D341Med (cell line): Measurements from ENCODE around the gene ADAM12.

Source experiments
- DNase-seq: peaks from one replicate; pipeline ENCODE4 v3.0.0; 2012; ENCODE audit warnings: low spot score

Gene ADAM12, protein sequence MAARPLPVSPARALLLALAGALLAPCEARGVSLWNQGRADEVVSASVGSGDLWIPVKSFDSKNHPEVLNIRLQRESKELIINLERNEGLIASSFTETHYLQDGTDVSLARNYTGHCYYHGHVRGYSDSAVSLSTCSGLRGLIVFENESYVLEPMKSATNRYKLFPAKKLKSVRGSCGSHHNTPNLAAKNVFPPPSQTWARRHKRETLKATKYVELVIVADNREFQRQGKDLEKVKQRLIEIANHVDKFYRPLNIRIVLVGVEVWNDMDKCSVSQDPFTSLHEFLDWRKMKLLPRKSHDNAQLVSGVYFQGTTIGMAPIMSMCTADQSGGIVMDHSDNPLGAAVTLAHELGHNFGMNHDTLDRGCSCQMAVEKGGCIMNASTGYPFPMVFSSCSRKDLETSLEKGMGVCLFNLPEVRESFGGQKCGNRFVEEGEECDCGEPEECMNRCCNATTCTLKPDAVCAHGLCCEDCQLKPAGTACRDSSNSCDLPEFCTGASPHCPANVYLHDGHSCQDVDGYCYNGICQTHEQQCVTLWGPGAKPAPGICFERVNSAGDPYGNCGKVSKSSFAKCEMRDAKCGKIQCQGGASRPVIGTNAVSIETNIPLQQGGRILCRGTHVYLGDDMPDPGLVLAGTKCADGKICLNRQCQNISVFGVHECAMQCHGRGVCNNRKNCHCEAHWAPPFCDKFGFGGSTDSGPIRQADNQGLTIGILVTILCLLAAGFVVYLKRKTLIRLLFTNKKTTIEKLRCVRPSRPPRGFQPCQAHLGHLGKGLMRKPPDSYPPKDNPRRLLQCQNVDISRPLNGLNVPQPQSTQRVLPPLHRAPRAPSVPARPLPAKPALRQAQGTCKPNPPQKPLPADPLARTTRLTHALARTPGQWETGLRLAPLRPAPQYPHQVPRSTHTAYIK

DNA sequence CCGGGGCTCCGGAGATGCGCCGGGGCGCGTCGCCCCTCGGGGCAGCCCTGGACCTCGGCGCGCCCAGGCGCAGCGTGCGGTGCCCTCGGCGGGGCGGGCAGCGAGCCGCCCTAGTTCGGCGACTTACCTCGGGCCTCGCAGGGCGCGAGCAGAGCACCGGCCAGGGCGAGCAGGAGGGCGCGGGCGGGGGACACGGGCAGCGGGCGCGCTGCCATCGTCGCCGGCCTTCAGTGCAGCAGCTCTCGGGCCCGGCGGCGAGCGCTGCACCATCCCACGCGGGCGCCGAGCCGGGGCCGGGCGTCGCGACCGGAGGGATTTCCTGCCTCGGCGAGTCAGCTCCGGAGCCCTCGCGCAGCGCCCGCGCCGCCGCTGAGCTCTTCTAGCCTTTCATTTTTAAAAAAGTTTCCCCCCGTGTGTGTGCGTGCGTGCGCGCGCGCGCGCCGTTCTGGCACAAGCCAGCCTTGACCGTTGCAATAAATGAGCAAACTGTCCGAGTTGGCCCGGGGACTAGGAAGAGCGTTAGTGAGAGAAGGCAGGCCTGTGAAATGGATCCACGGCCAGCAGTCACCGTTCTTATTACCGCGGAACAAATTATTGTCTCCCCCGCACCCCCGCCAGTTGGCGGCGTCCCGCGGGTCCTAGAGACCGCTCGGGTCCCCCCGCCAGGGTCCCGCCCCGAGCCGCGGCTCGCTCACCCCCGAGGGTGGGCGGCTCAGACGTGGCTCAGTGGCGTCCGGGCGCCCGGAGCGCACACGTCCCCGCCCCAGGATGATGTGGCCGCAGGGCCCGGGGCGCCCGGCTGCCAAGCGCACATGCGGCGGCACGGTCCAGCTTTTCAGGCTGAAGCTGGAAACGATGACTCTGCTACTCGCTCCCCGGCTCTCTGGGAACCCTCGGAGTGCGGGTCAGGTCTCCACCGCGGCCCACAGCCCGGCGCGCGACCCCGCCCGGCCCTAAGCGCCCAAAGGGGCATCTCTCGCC is at the start of gene ADAM12:
TSS of gene ADAM12 (minus strand) at position 547 of the 981 bp plus-strand sequence. CDS start at position 215, 332 bp downstream.
- DNase-seq: no peak

DNA sequence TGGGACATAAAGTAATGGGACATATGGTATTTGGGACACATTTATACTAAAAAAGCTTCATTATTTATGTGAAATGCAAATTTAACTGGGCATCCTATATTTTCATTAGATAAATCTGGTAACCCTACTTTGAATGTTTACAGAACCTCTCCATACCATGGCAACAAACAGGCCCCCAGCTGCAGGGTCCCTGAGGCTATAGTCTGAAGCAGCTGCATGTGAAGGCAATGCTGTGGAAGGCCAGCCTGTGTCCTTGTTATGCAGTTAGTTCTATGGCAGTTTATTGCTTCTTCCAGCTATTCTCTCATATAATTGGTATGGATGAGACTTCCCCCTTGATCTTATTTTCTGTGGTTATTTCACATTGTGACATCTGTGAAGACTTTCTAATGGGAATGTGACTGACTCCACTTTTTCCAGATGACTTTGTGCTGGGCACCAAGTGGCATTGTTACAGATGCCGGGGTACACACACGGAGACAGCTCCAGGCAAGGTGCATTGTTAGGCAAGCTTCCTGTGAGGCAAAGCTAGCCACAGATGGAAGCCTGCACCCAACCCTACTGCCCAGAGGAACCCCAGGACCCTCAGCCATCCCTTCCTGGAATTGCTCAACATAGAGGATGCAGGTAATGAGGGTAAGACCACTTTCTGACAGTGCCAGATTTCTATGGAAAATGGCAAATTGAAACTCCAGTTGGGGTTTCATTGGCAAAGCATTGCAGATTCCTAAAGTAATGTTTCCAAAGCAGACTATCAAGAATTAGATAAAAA is 49.5 kb upstream of the ADAM12 start:
- no peak for DNase-seq

DNA sequence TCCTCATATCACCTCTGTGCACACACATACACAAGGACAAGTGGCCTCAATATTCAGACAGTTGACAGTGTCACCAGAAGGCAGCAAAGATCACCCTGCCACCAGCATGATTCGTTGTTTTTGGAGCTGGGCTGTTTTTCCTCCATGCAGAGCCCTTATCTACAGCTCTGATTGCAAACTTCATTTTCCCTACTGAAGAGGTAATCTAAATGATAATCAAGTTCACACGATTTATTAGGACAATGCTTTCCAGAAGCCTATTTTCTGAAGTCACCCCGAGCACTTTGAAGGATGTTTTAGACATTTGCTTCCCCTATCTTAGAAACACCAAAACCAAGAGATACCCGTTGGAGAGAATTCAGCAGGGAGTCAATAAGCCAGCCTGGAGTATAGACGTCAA is 46.0 kb upstream of the ADAM12 start:
- no peak for DNase-seq

DNA sequence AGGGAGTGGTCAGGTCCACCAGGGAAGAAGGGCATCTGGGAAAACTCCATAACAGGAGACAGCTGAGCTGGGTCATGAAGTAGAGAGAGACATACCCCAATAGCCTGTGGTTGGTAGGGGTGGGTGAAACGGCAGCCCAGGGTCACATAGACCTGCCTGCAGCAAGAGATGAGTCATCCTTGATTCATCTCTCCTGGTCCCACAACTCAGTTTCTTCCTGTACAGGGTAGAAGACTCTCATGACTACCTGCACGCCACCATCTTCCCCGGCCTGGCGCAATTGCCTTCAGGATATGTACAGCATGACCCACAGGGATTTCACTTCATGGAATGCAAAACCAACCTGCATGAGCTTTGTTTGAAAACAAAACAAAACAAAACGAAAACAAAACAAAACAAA is 45.1 kb upstream of the ADAM12 start:
- DNase-seq: no peak

DNA sequence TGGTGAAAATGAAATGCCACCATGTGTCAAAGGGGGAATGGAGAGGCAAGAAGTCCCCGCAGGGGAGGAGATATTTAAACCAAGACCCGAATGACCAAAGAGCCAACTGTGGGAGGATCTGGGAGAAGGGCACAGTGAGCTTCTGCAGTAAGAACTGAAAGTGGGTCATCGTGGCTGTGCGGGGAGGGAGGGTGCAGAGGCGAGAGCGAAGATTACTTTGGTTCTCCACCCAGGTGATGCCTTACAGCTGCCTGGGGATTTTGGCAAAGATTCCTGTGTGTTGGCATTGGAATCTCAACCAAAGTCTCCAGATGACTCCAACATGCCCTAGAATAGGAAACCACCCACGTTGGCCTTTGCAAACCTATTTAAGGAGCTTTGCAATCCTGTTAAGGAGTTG is 44.2 kb upstream of the ADAM12 start:
- DNase-seq: no peak

DNA sequence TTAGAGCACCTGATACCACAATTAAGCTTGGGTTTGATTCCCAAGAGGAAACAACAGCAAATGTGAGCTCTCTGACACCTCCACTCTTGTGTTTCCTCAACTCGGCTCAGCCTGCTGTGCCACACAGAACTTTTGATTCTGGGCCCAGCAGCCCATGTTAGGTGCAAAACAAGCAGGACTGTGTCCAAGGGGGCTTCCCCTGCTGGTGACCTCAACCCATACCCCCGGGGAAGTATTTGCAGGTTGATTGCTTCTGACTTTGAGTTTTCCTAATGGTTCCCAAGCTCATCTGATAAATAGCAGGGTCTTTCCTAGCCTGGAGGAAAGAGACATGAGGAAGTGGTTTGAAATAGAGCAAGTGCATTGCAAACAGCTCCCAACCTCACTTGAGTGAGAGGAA is 43.5 kb upstream of the ADAM12 start:
- DNase-seq: no peak

DNA sequence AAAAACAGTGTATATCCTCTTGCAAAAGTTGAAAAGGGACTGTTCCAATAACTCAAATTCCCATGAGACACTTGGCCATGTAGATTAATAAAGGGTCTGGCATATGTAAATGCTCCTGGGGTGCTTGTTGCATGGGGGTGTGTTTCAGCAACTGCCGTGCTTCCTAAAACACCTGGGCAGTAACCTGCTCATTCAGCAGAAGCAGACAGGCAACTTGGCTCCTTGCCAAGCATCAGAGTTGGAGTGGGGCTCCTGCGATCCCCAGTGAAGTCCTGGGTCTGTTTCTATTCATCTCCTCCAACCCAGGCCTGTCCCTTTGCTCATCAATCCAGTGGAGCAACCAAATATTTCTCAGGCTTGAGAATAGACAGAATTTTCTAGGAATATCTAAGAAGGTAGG is 42.2 kb upstream of the ADAM12 start:
- no peak for DNase-seq

DNA sequence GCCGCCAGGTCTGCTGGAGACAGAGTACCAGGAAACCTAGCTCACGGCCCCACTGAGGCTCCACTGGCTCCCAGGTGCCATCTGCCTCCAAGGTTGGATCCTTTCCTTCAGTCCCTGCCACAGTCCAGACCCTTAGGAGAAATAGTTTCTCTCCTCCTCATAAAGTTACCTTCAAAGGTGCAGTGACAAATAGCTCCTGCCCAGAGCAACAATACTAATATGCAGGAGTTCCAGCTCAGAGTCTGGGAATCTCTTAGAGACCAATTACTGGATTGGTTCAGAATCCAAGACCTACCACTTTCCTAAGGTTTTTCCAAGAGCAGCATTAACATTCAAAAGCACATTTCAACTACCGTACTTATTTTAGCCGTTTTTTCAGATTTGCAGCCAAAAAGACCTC is 41.0 kb upstream of the ADAM12 start:
- no peak for DNase-seq

DNA sequence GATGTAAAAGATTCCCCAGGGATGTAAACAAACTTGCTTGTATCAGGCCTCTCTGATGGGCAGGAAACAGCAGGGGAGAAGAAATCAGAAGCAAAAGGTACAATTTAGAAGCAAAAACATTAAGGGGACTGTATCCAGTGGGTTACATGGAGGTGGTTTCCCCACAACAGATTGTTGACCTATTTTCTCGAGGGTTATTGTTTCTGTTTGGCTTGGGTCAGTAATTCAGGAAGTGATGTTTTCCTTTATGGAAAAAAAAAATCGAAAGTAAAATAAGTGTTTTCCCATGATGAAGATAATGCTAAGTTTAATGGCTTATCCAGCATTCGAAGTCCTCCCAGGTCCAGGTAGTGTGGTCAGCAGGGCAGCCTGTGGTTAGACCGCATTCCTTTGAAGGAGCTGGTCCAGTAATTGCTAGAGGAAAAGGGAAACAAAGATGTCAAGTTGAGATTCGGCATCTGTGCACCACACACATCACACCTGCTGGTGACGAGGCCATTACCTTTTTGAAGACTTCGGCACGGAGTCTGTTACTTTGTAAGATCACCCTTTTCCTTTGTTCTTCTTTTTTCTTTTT is 37.3 kb upstream of the ADAM12 start:
- DNase-seq: no peak

DNA sequence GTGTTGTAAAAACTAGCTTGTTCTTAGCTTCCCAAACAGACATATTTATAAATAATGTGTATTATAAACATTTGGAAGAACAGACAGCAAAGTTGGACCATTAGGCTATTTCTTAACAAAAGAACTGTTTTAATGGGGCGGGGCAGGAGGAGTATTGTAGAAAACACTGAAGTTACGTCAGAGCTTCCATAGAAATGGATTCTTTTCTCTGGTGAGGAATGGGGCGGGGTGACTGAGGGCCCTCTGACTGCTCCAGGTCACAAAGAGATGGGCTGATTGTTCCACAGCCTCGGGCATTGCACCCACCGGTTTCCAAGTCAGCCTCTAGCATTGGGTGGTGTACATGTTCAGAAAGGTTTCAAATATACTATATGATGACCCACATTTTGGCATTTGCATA is 36.8 kb upstream of the ADAM12 start:
- DNase-seq: no peak

DNA sequence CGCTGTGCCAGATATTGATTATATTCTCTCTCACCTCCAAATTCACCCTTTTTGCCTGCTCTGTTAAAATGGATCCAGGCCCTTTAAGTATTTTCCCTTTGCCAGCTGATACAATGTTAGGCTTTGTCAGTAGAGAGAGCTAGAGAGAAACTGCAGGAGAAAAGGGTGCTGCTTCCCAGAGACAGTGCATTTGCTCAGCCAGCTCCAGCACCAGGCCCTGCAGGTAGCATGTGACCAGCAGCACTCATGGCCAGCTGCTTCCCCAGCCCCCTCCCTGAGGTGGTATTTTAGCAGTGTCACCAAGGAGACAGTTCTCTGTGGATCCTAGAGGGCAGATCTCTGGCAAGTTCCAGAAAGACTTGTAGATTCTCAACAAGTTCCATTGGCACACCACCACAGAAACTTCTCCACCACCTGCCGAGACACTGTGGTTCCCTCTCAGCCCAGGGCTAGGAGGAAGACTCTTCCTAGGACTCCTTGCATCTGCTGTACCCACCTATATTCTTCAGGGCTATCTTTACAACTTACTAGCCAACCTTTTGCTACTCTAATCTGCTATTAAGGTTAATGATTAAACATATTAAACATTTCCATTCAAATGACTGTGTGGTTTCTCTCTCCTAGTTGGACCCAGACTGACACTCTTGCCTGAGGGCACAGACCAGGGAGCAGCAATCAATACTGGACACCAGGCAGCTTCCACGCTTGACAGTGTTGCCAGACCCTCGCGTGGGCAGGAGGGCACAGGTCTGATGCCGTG is 35.6 kb upstream of the ADAM12 start:
- no peak for DNase-seq

DNA sequence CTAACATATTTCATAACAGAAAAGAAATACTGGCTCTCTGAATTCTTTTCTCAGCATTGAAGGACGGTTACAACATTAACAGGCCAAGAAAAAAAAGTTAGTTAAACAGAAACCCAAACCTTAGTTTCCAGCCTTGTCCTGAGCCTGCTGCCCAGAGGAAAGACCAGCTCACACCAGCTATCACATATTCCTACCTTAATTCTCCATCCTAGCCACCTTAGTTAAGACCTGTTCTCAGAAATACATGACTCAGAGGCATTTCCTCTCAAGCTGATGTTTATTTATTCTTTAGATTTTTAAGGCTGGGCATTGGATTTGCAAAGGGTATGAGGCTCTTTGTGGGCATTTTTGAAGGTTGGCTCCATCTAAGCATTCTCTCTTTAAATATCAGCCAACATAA is 34.3 kb upstream of the ADAM12 start:
- no peak for DNase-seq

DNA sequence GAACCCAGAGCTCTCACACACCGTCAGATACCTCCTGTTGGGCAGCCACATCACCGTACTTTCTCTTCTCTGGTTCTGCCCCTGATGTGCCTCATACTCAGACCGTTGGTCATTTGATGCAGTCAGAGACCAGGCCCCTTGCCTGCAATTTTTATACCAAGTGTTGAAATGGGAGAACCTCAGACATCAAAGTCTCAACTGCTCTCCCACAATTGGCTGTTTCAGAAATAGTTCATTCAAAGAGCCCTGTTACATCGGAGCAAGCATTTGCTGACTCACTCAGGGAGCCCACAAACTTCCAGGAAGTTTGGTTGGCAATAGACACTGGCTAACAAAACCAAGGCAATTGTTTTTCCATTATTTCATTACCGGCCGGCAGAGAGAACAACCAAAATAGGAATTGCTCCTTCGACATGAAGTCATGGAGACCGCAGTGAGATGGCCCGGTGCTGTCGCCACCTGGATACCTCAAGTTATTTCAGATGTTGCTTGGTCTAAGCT is 33.5 kb upstream of the ADAM12 start:
- no peak for DNase-seq

DNA sequence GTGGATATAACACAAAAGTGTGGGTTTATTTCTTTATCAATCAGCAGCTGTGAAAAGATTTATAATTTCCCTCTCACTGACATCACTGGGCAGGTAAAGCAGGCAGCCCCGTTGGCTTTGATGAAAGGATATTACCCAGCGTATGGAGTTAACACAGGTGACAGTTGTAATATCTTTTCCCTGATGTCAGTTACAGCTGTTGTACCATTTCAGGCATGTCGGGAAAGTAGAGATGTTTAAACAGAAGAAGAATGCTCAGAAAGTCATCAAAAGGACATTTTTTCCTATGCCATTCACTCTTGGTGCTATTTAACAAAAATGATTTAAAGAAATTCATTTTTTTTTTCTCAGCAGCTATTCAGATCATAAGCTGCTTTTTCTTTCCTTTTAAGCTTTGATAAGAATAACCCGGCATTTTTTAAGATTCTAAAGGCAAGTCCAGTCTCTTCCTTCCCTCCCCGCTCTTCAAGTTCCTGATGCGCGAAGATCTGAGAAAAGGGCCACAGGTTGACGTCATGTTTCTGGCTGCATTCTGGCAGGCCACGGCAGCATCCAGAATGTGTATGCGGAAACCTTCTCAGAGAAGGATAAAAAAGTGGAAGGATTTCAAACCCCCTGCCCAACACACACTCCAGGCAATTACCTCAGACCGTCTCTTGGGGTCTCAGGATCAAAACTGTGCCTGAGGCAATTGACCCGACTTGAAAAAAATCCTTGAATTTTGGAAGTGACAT is 32.5 kb upstream of the ADAM12 start:
- no peak for DNase-seq

DNA sequence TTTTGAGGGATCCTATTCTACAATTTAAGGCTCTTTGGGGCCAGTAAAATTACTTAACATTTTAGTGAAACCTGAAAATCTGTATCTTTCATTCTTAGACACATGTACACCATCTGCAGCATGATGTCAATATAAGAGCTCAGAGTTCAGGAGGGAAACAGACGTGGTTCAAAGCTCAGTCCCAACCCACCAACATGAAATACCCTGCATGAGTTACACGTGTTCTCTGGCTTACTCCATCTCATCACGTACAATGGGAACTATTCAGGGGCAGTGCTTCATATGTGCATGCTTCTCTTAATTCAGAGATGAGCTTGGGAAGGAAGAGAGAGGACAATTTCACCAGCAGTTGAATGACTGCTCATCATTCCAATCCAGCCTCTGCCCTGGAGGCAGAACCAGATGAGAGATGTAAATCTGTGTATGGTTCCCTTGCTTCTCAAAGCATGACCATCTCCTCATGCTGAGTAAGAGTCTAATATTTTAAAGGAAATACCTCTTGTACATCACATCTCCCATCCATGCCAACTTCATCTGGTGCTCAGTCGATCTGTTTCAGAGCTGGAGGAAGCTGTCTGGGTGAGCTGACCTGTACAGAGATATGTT is 29.0 kb upstream of the ADAM12 start:
- no peak for DNase-seq

DNA sequence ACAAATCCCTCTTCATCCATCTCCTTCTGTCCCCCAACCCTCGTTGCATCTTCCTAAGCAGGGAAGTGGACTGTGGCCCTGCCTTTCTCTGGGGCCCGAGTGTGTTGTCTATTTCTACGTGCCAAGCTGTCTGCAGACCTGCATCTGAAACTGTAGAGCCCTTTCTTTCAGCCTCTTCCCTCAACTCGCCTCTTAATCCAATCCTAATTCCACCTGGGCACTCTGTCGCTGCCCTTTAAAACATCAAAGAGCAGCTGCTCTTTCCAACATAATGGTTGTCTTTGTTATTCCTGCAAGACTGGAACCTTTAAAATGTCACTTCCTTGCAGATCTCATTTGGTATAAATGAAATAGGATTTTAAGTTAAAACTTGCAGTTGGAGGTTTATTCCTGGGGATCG is 21.5 kb upstream of the ADAM12 start:
- no peak for DNase-seq

DNA sequence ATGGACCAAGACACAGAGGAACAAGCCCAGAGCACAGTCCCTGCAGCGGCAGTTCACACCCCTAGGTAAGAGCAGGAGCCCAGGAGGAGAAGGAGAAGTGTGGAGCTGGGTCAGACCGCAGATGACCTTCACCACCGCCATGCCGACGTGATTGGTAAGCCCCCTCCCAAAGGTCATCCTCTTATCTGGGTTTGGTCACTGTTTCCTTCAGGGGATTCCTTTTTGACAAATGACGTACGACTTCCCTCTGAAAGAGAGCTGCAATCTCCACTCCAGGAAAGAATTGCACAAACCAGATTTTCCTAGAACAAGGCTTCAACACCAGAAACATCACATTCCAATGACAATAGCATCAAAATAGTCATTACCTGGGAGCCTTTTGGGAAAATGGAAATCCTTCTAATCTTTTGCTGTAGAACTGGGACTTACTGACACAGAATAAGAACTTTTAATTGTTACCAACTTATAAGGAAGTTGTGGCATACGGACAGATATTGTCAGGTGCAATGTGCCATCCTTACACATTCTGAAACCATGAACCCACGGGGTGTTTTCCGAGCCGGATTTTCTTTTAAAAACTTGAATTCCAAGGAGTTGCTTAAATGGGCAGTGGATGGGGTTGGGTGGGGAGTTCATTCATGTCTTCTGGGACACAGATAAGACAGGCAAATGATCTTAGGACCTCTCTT is 20.8 kb upstream of the ADAM12 start:
- DNase-seq: no peak

DNA sequence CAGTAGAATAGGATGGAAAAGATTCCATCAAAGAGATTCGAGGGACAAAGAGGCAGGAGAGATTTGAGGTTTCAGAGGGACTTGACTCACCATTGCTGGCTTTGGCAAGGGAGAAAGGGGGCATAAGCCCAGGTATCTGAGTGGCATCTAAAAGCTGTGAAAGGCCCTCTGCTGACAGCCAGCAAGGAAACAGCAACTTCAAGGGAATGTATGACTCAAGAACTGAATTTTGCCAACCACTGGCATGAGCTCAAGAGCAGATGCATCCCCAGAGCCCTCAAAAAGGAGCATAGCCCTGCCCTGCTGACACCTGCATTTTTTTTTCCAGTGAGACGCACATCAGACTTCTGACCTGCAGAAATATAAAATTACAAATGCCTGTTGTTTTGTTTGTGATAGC is 19.6 kb upstream of the ADAM12 start:
- DNase-seq: no peak
